Activated T-cell treated with anti-CD3 and anti-CD28 coated beads, Interleukin-2, amount 50 U/mL, for 4 hours (primary cell): ENCODE data around the gene FKBP2. TPM values are rescaled to one million over a fixed set of nuclear protein-coding genes. Genes with fewer than 3 reads are reported as not detected.

Source experiments
- ATAC-seq, 2 donors: fragments of 200-7000 bp; cut with Tn5 transposase; one replicate each; pipeline ENCODE4 v1.10.0; 2021
- DNase-seq: peaks from one replicate; pipeline ENCODE4 v3.0.0-alpha.2; 2020
- H3K27me3 Mint-ChIP-seq: one replicate; pipeline ENCODE4 v1.8.0; 2021; ENCODE audit warnings: low read depth, mixed read lengths
- H3K36me3 Mint-ChIP-seq: one replicate; pipeline ENCODE4 v1.8.0; 2022; ENCODE audit warnings: mixed read lengths; ENCODE audit not compliant: insufficient read depth
- H3K4me1 Mint-ChIP-seq: one replicate; pipeline ENCODE4 v1.8.0; 2021; ENCODE audit warnings: low read depth, mixed read lengths
- H3K4me3 Mint-ChIP-seq: one replicate; pipeline ENCODE4 v1.8.0; 2021; ENCODE audit warnings: mild to moderate bottlenecking, moderate library complexity, mixed read lengths
- H3K9me3 Mint-ChIP-seq: one replicate; pipeline ENCODE4 v1.8.0; 2021; ENCODE audit warnings: mixed read lengths
- total RNA-seq, 3 donors: library from RNA; stranded (reverse); gene quantifications; one replicate each; pipeline ENCODE4 v1.2.1, GENCODE V29; 2021

Gene FKBP2
- total RNA-seq, 3 donors from 2014 or later, result 43.3 to 48.9 (median 44.4) TPM

GRCh38 chr11:64208796-64209562 lies 31.9 kb upstream of the FKBP2 start:
- Mint-ChIP-seq H3K27me3 (no peaks in the 10 kb centered on the region), H3K4me1 (peaks cover 42% of the 10 kb centered on the region), H3K9me3 (no peaks in the 10 kb centered on the region), H3K36me3 (peaks cover 36% of the 10 kb centered on the region), H3K4me3 (peak overlapping the region; percentile 96)
- ATAC-seq, result no peak
- DNase-seq, result no peak

DNA sequence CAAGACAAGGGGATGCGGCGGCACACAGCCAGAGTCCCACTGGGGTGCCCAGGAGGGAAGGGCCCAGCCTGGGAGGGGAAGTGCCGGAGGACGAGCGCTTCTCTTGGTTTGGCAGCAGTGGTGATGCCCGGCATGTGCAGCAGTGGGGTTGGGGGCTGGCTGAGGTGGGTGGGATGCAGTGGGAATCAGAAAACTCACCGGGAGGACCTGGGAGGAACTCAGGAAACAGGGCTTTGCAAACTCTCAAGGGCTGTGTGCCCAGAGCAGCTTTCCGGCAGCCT lies 31.4 kb upstream of the FKBP2 start:
- H3K4me1 Mint-ChIP-seq, result peaks cover 36% of the 10 kb centered on the region
- no peaks in the 10 kb centered on the region for H3K9me3 Mint-ChIP-seq

GRCh38 chr11:64210301-64211020 lies 30.4 kb upstream of the FKBP2 start:
- Mint-ChIP-seq H3K4me1 (peaks cover 36% of the 10 kb centered on the region), H3K27me3 (no peaks in the 10 kb centered on the region), H3K4me3 (no peak overlapping the region), H3K9me3 (no peaks in the 10 kb centered on the region), H3K36me3 (peaks cover 33% of the 10 kb centered on the region)
- no peak for ATAC-seq
- no peak for DNase-seq

More for the DNA sequence above, 31.4 kb upstream of the FKBP2 start:
- DNase-seq (no peak), ATAC-seq (no peak)
- Mint-ChIP-seq H3K4me3 (no peak overlapping the region), H3K27me3 (no peaks in the 10 kb centered on the region), H3K36me3 (peaks cover 31% of the 10 kb centered on the region)

GRCh38 chr11:64211181-64211872 lies 29.6 kb upstream of the FKBP2 start:
- peaks cover 33% of the 10 kb centered on the region for H3K36me3 Mint-ChIP-seq
- ATAC-seq, result no peak

GRCh38 chr11:64216879-64217278 lies 24.0 kb upstream of the FKBP2 start:
- no peaks in the 10 kb centered on the region for H3K27me3 Mint-ChIP-seq
- H3K36me3 Mint-ChIP-seq, result peaks cover 23% of the 10 kb centered on the region
- H3K4me1 Mint-ChIP-seq, result peaks cover 16% of the 10 kb centered on the region
- DNase-seq (no peak), ATAC-seq (no peak)
- no peak overlapping the region for H3K4me3 Mint-ChIP-seq
- H3K9me3 Mint-ChIP-seq, result no peaks in the 10 kb centered on the region

More at GRCh38 chr11:64211181-64211872, 29.6 kb upstream of the FKBP2 start:
- DNase-seq, result no peak
- H3K4me3 Mint-ChIP-seq, result no peak overlapping the region
- no peaks in the 10 kb centered on the region for H3K27me3 Mint-ChIP-seq
- H3K9me3 Mint-ChIP-seq, result no peaks in the 10 kb centered on the region
- peaks cover 28% of the 10 kb centered on the region for H3K4me1 Mint-ChIP-seq

DNA sequence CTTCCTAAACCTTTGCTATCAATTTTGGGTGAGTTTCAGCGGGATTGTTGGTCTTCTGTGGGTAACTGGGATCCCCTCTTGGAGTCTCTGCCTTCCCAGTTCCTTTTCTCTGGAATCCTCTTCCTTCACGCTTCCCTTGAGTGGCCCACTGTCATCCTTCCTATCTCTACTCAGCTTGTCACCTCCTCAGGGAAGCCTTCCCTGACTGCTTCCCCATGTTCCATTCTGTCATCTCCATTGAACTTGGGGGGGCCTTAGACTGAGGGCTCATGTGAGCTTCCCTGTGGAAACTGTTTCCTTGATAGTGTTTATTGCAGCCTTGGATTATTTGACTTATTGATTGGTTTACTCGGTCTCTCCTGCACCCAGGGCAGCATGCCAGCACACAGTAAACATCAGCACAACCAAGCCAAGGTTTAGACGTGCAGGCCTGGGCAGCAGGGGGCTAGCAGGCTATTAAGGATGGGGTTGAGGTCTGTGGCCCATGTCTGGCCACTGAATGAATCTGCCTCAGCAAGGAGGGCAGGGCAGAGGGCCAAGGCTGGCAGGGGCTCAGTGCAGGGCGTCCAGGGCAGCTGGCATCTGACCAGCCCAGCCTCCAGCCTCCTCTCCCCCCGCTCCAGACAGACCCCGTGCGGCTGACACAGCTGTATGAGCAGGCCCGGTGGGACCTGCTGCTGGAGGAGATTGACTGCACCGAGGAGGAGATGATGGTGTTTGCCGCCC lies 22.1 kb upstream of the FKBP2 start:
- H3K36me3 Mint-ChIP-seq, result peaks cover 15% of the 10 kb centered on the region
- DNase-seq (no peak), ATAC-seq (no peak)
- no peaks in the 10 kb centered on the region for H3K27me3 Mint-ChIP-seq
- no peaks in the 10 kb centered on the region for H3K9me3 Mint-ChIP-seq
- no peak overlapping the region for H3K4me3 Mint-ChIP-seq
- peaks cover 11% of the 10 kb centered on the region for H3K4me1 Mint-ChIP-seq

GRCh38 chr11:64219354-64219684 lies 21.6 kb upstream of the FKBP2 start:
- DNase-seq (no peak), ATAC-seq (no peak)
- Mint-ChIP-seq H3K9me3 (no peaks in the 10 kb centered on the region), H3K27me3 (no peaks in the 10 kb centered on the region), H3K36me3 (peaks cover 14% of the 10 kb centered on the region), H3K4me3 (no peak overlapping the region), H3K4me1 (peaks cover 11% of the 10 kb centered on the region)

DNA sequence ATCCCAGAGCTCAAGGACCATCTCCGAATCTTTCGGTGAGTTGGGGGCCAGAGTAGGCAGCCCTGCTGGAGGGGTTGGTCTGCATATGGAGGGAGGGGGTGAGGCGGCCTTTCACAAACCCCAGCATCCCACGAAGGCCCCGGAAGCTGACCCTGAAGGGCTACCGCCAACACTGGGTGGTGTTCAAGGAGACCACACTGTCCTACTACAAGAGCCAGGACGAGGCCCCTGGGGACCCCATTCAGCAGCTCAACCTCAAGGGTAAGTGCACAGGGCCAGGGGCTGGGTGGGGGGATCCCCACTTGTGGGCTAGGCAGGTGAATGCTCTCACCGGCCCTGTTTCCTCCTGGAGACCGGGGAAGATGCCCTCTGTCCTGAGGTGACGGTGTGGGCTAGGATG lies 21.1 kb upstream of the FKBP2 start:
- no peak for DNase-seq
- Mint-ChIP-seq H3K4me3 (no peak overlapping the region), H3K36me3 (peaks cover 14% of the 10 kb centered on the region), H3K9me3 (no peaks in the 10 kb centered on the region), H3K4me1 (peaks cover 10% of the 10 kb centered on the region), H3K27me3 (no peaks in the 10 kb centered on the region)
- no peak for ATAC-seq

GRCh38 chr11:64220271-64220670 lies 20.6 kb upstream of the FKBP2 start:
- no peak overlapping the region for H3K4me3 Mint-ChIP-seq
- no peak for DNase-seq
- H3K36me3 Mint-ChIP-seq, result peaks cover 9% of the 10 kb centered on the region

GRCh38 chr11:64220798-64221197 lies 20.1 kb upstream of the FKBP2 start:
- peaks cover 9% of the 10 kb centered on the region for H3K36me3 Mint-ChIP-seq
- H3K4me3 Mint-ChIP-seq, result no peak overlapping the region
- H3K4me1 Mint-ChIP-seq, result peaks cover 13% of the 10 kb centered on the region
- H3K9me3 Mint-ChIP-seq, result no peaks in the 10 kb centered on the region
- no peaks in the 10 kb centered on the region for H3K27me3 Mint-ChIP-seq
- DNase-seq (no peak), ATAC-seq (no peak)

More at GRCh38 chr11:64220271-64220670, 20.6 kb upstream of the FKBP2 start:
- Mint-ChIP-seq H3K27me3 (no peaks in the 10 kb centered on the region), H3K4me1 (peaks cover 11% of the 10 kb centered on the region), H3K9me3 (no peaks in the 10 kb centered on the region)
- no peak for ATAC-seq

- H3K36me3 Mint-ChIP-seq, result peaks cover 5% of the 10 kb centered on the region
- H3K4me3 Mint-ChIP-seq, result no peak overlapping the region
- no peaks in the 10 kb centered on the region for H3K9me3 Mint-ChIP-seq
- DNase-seq (no peak), ATAC-seq (no peak)
- H3K4me1 Mint-ChIP-seq, result peaks cover 19% of the 10 kb centered on the region
- H3K27me3 Mint-ChIP-seq, result no peaks in the 10 kb centered on the region
These were observed 18.3 kb upstream of the FKBP2 start for GRCh38 chr11:64222651-64223000.

GRCh38 chr11:64223001-64223651 lies 17.8 kb upstream of the FKBP2 start:
- H3K4me1 Mint-ChIP-seq, result peaks cover 21% of the 10 kb centered on the region
- H3K9me3 Mint-ChIP-seq, result no peaks in the 10 kb centered on the region
- H3K27me3 Mint-ChIP-seq, result no peaks in the 10 kb centered on the region
- no peak overlapping the region for H3K4me3 Mint-ChIP-seq
- no peak for DNase-seq
- ATAC-seq, result no peak
- H3K36me3 Mint-ChIP-seq, result peaks cover 5% of the 10 kb centered on the region

GRCh38 chr11:64224151-64224890 lies 16.6 kb upstream of the FKBP2 start:
- H3K36me3 Mint-ChIP-seq, result no peaks in the 10 kb centered on the region

More at GRCh38 chr11:64224151-64224890, 16.6 kb upstream of the FKBP2 start:
- ATAC-seq, result no peak
- DNase-seq, result no peak
- no peaks in the 10 kb centered on the region for H3K9me3 Mint-ChIP-seq
- H3K4me1 Mint-ChIP-seq, result peaks cover 28% of the 10 kb centered on the region
- H3K4me3 Mint-ChIP-seq, result peak overlapping the region; percentile 86
- no peaks in the 10 kb centered on the region for H3K27me3 Mint-ChIP-seq
